Testis (tissue), 3 donors: ENCODE data around the gene ACOT12. TPM values are rescaled to one million over a fixed set of nuclear protein-coding genes. Genes with fewer than 3 reads are reported as not detected.
A peak's percentile ranks its signal among the peaks of the same experiment; 100 is the strongest.
"Not testable (repeated sequence)": the region's sequence is repeated elsewhere in the genome, so short reads cannot be mapped to it uniquely, and the experiment has no call there.

Source experiments
- DNase-seq: peaks from one replicate; pipeline ENCODE4 v3.0.0-alpha.2; 2019
- H3K27ac ChIP-seq, 2 donors: fragments of 200-600 bp; sonication (generic); one replicate each; pipeline ENCODE4 v1.5.1; 2019
- H3K27me3 ChIP-seq: fragments of 200-600 bp; sonication (generic); one replicate; pipeline ENCODE4 v1.5.1; 2019
- H3K36me3 ChIP-seq: fragments of 200-600 bp; sonication (generic); one replicate; pipeline ENCODE4 v1.5.1; 2017; ENCODE audit warnings: low read depth; ENCODE audit errors: missing control alignments
- H3K4me1 ChIP-seq: fragments of 200-600 bp; sonication (generic); one replicate; pipeline ENCODE4 v1.5.1; 2019
- H3K4me3 ChIP-seq, 2 donors: fragments of 200-600 bp; sonication (generic); one replicate each; pipeline ENCODE4 v1.5.1; 2017 to 2019
- H3K9me3 ChIP-seq: fragments of 200-600 bp; sonication (generic); one replicate; pipeline ENCODE4 v1.5.1; 2017
- POLR2A ChIP-seq: fragments of 450-650 bp; IDR thresholded peaks from one replicate; pipeline ENCODE4 v1.6.1; 2017; ENCODE audit warnings: antibody characterized with exemption, mild to moderate bottlenecking, moderate library complexity
- WGBS, 2 donors: methylation state at CpG; one replicate each; pipeline ENCODE4 v1.1.5; 2018; 5-methylcytosine and 5-hydroxymethylcytosine counted together
- intact Hi-C: fragments of 100-400 bp; cut with DNase I; formaldehyde crosslinking; loops from one replicate; pipeline ENCODE4 v1.15.1; 2023; ENCODE audit warnings: low total_unique reads
- polyA plus RNA-seq: library from polyadenylated mRNA; stranded (reverse); fragments of 350-450 nt; fragmentation: Illumina TruSeq; extraction: RNeasy Lipid Tissue Mini Kit (QIAGEN cat#74804); gene quantifications from one replicate; pipeline ENCODE4 v1.2.3, GENCODE V29; 2014; ENCODE audit warnings: low read depth, low replicate concordance; ENCODE audit not compliant: insufficient read depth
- total RNA-seq, 2 donors: library from RNA; depleted of rRNA; stranded (reverse); fragments of >200 nt; gene quantifications; one replicate each; pipeline ENCODE4 v1.2.3, GENCODE V29; 2016
- TF ChIP-seq, protein P1 (sequence below), 3 experiments: fragments of 450-650 bp in 2 of 3; fragments of 200-600 bp in 1 of 3; sonication (generic) in 1 of 3; IDR thresholded peaks; one replicate each; pipeline ENCODE4 v1.5.1; 2016 to 2019; ENCODE audit warnings: antibody characterized with exemption in 3 of 3, mild to moderate bottlenecking in 2 of 3, moderate library complexity in 1 of 3

ACOT12 gene
- total and polyA plus RNA-seq, 3 donors from 2014 or later: 0.31 to 0.87 (median 0.44) TPM

DNA sequence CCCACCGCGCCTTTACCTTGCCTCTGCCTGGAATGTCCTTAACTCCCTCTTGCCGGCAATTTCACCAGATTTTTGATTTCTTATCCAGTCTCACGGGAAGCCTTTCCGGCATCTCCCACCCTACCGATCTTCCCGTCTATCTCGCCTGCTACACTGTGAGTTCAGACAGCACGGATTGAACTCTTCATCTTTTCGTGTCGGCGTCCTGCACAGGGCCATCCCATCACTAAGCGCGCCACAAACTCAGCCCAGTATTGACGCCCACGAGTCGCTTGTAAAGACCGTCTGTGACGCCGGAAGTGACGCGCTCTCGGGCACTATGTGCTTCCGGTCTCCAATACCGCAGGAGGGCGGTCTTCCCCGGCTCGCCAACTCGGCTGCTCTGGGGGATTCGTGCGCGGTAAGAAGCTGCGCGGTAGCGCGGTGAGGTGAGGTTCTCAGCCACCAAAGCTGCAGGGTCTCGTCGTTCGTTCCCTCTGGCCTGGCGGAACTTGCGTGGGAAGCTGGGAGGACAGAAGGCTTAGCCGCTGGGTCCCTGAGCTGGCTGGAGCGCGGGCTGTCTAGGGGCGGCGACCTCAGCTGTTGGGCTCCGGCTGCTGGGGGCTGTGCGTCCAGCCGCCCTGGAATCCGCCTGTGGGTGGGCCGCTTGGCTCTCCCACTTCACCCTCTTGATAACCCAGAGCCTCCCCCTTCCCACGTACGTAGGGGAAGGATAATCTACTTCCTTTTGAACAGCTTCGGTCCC, 92.5 kb downstream of the ACOT12 start, which contains the start of gene ZCCHC9:
ZCCHC9 (plus strand) TSS at position 317 of the 745 bp plus-strand sequence. CDS start 3,171 bp downstream, outside the sequence.
- WGBS, 2 donors: 0% methylated on average over 22 to 54 of the region's 54 CpGs
- intact Hi-C loops: no loop called here
- H3K4me3 ChIP-seq: peak within 1 kb of the TSS; percentile 86 to 91
- H3K27me3 ChIP-seq: no peaks in the 10 kb centered on the region
- H3K27ac ChIP-seq: peak within 1 kb of the TSS; percentile 88 to 93
- H3K9me3 ChIP-seq: no peaks in the 10 kb centered on the region
- peak; percentile 97 for DNase-seq
- H3K36me3 ChIP-seq: no peaks in the 10 kb centered on the region
- TF ChIP-seq, protein P1, sequence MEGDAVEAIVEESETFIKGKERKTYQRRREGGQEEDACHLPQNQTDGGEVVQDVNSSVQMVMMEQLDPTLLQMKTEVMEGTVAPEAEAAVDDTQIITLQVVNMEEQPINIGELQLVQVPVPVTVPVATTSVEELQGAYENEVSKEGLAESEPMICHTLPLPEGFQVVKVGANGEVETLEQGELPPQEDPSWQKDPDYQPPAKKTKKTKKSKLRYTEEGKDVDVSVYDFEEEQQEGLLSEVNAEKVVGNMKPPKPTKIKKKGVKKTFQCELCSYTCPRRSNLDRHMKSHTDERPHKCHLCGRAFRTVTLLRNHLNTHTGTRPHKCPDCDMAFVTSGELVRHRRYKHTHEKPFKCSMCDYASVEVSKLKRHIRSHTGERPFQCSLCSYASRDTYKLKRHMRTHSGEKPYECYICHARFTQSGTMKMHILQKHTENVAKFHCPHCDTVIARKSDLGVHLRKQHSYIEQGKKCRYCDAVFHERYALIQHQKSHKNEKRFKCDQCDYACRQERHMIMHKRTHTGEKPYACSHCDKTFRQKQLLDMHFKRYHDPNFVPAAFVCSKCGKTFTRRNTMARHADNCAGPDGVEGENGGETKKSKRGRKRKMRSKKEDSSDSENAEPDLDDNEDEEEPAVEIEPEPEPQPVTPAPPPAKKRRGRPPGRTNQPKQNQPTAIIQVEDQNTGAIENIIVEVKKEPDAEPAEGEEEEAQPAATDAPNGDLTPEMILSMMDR (IDR thresholded peaks at IDR 0.05): peak; percentile 15 to 34 (median 24)
- peak; percentile 69 for TF ChIP-seq POLR2A
- peaks cover 21% of the 10 kb centered on the region for H3K4me1 ChIP-seq

DNA sequence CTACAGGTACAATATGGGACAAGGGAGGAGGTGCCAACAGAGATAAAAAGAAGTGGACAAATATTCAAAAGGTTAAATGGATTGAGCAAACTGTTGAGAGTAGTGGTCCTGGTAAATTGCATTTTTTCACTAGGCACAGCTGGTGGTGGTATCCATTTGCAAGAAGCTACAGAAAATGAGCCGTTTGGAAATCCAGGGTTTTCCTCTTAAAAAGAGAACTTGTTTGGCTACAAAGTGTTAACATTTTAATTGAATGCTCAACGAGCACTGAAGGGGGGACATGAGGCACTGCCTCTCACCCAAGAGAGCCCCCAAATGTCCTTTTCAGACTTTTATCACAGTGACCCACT, 93.0 kb downstream of the ACOT12 start:
- Histone ChIP-seq H3K36me3 (no peaks in the 10 kb centered on the region), H3K27ac (peak overlapping the region; percentile 88 to 93), H3K27me3 (no peaks in the 10 kb centered on the region), H3K4me3 (peak overlapping the region; percentile 86 to 91), H3K9me3 (no peaks in the 10 kb centered on the region), H3K4me1 (peaks cover 21% of the 10 kb centered on the region)
- TF ChIP-seq, protein P1 (IDR thresholded peaks at IDR 0.05): no peak
- no peak for TF ChIP-seq POLR2A
- intact Hi-C loops: no loop called here
- 0% methylated on average over 2 of the region's 2 CpGs for WGBS, 2 donors
- DNase-seq: no peak

DNA sequence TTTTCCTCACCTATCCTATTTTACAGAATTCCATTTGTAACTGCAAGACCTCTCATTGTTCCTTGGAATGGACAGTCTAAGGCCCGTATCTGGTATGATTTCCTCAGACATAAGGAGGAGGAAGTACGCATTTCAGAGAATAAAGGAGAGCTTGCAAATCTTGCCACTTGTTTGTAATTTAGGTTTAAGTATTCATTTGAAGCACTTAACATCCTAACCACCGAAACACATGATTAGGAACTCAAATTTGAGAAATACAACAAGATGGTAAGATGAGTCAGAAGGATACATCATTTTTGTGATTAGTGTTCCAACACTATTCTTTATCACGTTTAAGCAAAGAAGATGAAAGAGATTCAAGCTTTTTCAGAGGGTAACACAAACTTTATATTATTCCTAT, 96.4 kb downstream of the ACOT12 start:
- DNase-seq: no peak
- 69 to 79% methylated on average over 4 of the region's 4 CpGs for WGBS, 2 donors
- no peak for TF ChIP-seq POLR2A
- TF ChIP-seq, protein P1 (IDR thresholded peaks at IDR 0.05): no peak
- Histone ChIP-seq H3K27ac (no peak overlapping the region), H3K9me3 (no peaks in the 10 kb centered on the region), H3K4me3 (no peak overlapping the region), H3K36me3 (no peaks in the 10 kb centered on the region), H3K27me3 (no peaks in the 10 kb centered on the region), H3K4me1 (peaks cover 19% of the 10 kb centered on the region)
- intact Hi-C loops: no loop called here

DNA sequence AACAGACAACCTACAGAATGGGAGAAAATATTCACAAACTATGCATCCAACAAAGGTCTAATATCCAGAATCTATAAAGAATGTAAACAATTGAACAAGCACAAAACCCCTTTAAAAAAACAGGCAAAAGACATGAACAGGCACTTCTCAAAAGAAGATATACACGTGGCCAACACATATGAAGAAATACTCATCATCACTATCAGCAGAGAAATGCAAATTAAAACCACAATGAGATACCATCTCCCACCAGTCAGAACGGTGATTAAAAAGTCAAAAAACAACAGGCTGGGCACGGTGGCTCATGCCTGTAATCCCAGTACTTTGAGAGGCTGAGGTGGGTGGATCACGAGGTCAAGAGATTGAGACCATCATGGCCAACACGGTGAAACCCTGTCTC, 99.9 kb downstream of the ACOT12 start:
- H3K27me3 ChIP-seq, DNase-seq, H3K9me3 ChIP-seq, intact Hi-C loops, H3K36me3 ChIP-seq, H3K4me3 ChIP-seq, H3K4me1 ChIP-seq, H3K27ac ChIP-seq: not testable (repeated sequence)
- 90 to 91% methylated on average over 5 of the region's 5 CpGs for WGBS, 2 donors

DNA sequence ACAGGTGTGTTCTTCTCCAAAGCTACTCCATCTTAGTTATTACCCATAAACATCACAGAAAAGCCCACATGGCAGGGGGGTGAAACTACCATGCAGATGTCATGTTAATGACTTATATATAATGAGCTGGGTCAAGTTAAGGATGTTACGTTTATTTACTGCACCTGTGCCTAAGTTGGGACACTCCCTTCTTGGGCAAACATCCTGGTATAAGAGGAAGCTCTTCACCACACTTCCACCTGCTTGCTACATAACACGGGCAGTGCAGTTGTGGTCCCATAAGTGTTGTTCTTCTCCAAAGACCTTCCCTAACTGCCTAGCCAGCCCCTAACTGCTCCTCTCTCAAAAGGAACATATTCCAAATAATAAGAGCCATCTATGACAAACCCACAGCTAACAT, 101.8 kb downstream of the ACOT12 start:
- H3K4me1 ChIP-seq: no peaks in the 10 kb centered on the region
- no peak overlapping the region for H3K27ac ChIP-seq
- H3K9me3 ChIP-seq: no peaks in the 10 kb centered on the region
- no peak for DNase-seq
- intact Hi-C loops: no loop called here
- no peak overlapping the region for H3K4me3 ChIP-seq
- WGBS, 2 donors: 85 to 96% methylated on average over 2 of the region's 2 CpGs
- no peaks in the 10 kb centered on the region for H3K36me3 ChIP-seq
- no peak for TF ChIP-seq POLR2A
- H3K27me3 ChIP-seq: no peaks in the 10 kb centered on the region

DNA sequence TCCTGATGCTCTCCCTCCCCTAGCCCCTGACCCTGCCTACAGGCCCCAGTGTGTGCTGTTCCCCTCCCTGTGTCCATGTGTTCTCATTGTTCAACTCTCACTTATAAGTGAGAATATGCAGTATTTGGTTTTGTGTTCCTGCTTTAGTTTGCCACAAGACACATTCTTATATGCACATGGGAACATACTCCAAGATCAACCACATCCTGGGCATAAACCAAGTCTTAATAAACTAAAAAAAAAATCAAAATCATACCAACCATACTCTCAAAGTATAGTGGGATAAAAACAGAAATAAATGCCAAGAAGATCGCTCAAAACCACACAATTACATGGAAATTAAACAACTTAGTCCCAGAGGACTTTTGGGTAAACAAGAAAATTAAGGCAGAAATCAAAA, 103.8 kb downstream of the ACOT12 start:
- TF ChIP-seq, protein P1 (IDR thresholded peaks at IDR 0.05): no peak
- no peak for TF ChIP-seq POLR2A
- Histone ChIP-seq H3K36me3 (no peaks in the 10 kb centered on the region), H3K4me1 (no peaks in the 10 kb centered on the region), H3K9me3 (no peaks in the 10 kb centered on the region), H3K27ac (no peak overlapping the region), H3K4me3 (no peak overlapping the region), H3K27me3 (no peaks in the 10 kb centered on the region)
- WGBS, 2 donors: 80 to 85% methylated on average over 1 of the region's 1 CpG
- intact Hi-C loops: no loop called here
- no peak for DNase-seq
